ENCODE results near the gene C2CD4D.
"Not testable (repeated sequence)": the region's sequence is repeated elsewhere in the genome, so short reads cannot be mapped to it uniquely, and the experiment has no call there.

Gene C2CD4D

GRCh38 chr1:151858030-151858746 lies 18.6 kb upstream of the C2CD4D start:
- H3K4me3 ChIP-seq (ENCODE audit: low read depth, low read length): no peak overlapping the region
- no peak overlapping the region for H3K27ac ChIP-seq (ENCODE audit: low read depth, low read length)
- H3K36me3 ChIP-seq (ENCODE audit: control insufficient read depth, insufficient read depth, low read length): no peaks in the 10 kb centered on the region
- H3K9me3 ChIP-seq (ENCODE audit: control insufficient read depth, insufficient read depth, low read length): no peaks in the 10 kb centered on the region
- peaks cover 18% of the 10 kb centered on the region for H3K4me1 ChIP-seq (ENCODE audit: control insufficient read depth, insufficient read depth, low read length)
- no peak overlapping the region for H3K9ac ChIP-seq (ENCODE audit: low read depth, low read length)
- H3K27me3 ChIP-seq (ENCODE audit: control insufficient read depth, insufficient read depth, low read length): peaks cover 60% of the 10 kb centered on the region

GRCh38 chr1:151855933-151856332 lies 16.3 kb upstream of the C2CD4D start:
- Histone ChIP-seq H3K4me3 (ENCODE audit: low read depth, low read length) (no peak overlapping the region), H3K27me3 (ENCODE audit: control insufficient read depth, insufficient read depth, low read length) (peaks cover 40% of the 10 kb centered on the region), H3K36me3 (ENCODE audit: control insufficient read depth, insufficient read depth, low read length) (no peaks in the 10 kb centered on the region), H3K4me1 (ENCODE audit: control insufficient read depth, insufficient read depth, low read length) (peaks cover 11% of the 10 kb centered on the region), H3K9me3 (ENCODE audit: control insufficient read depth, insufficient read depth, low read length) (no peaks in the 10 kb centered on the region), H3K9ac (ENCODE audit: low read depth, low read length) (no peak overlapping the region), H3K27ac (ENCODE audit: low read depth, low read length) (no peak overlapping the region)

GRCh38 chr1:151855516-151855915 lies 15.9 kb upstream of the C2CD4D start:
- not testable (repeated sequence) for H3K4me1 ChIP-seq (ENCODE audit: control insufficient read depth, insufficient read depth, low read length); H3K9ac ChIP-seq (ENCODE audit: low read depth, low read length); H3K4me3 ChIP-seq (ENCODE audit: low read depth, low read length)

GRCh38 chr1:151854658-151855057 lies 15.0 kb upstream of the C2CD4D start:
- H3K36me3 ChIP-seq (ENCODE audit: control insufficient read depth, insufficient read depth, low read length): no peaks in the 10 kb centered on the region
- no peak overlapping the region for H3K9ac ChIP-seq (ENCODE audit: low read depth, low read length)
- H3K9me3 ChIP-seq (ENCODE audit: control insufficient read depth, insufficient read depth, low read length): no peaks in the 10 kb centered on the region
- H3K4me1 ChIP-seq (ENCODE audit: control insufficient read depth, insufficient read depth, low read length): no peaks in the 10 kb centered on the region
- H3K4me3 ChIP-seq (ENCODE audit: low read depth, low read length): no peak overlapping the region
- no peak overlapping the region for H3K27ac ChIP-seq (ENCODE audit: low read depth, low read length)
- peaks cover 32% of the 10 kb centered on the region for H3K27me3 ChIP-seq (ENCODE audit: control insufficient read depth, insufficient read depth, low read length)

More at GRCh38 chr1:151855516-151855915, 15.9 kb upstream of the C2CD4D start:
- not testable (repeated sequence) for H3K27ac ChIP-seq (ENCODE audit: low read depth, low read length); H3K9me3 ChIP-seq (ENCODE audit: control insufficient read depth, insufficient read depth, low read length); H3K36me3 ChIP-seq (ENCODE audit: control insufficient read depth, insufficient read depth, low read length)
- H3K27me3 ChIP-seq (ENCODE audit: control insufficient read depth, insufficient read depth, low read length): peaks cover 38% of the 10 kb centered on the region

GRCh38 chr1:151853411-151853943 lies 13.9 kb upstream of the C2CD4D start, which contains the start of gene THEM5:
Gene THEM5 (minus strand): TSS chr1:151853712. CDS start chr1:151853565, 147 bp downstream.
- no peaks in the 10 kb centered on the region for H3K9me3 ChIP-seq (ENCODE audit: control insufficient read depth, insufficient read depth, low read length)
- no peak within 1 kb of the TSS for H3K4me3 ChIP-seq (ENCODE audit: low read depth, low read length)
- H3K27me3 ChIP-seq (ENCODE audit: control insufficient read depth, insufficient read depth, low read length): peaks cover 20% of the 10 kb centered on the region
- H3K4me1 ChIP-seq (ENCODE audit: control insufficient read depth, insufficient read depth, low read length): no peaks in the 10 kb centered on the region
- no peak within 1 kb of the TSS for H3K9ac ChIP-seq (ENCODE audit: low read depth, low read length)
- H3K36me3 ChIP-seq (ENCODE audit: control insufficient read depth, insufficient read depth, low read length): no peaks in the 10 kb centered on the region
- no peak within 1 kb of the TSS for H3K27ac ChIP-seq (ENCODE audit: low read depth, low read length)

- Histone ChIP-seq H3K27ac (ENCODE audit: low read depth, low read length) (no peak overlapping the region), H3K4me3 (ENCODE audit: low read depth, low read length) (no peak overlapping the region), H3K9ac (ENCODE audit: low read depth, low read length) (no peak overlapping the region), H3K27me3 (ENCODE audit: control insufficient read depth, insufficient read depth, low read length) (peaks cover 13% of the 10 kb centered on the region), H3K9me3 (ENCODE audit: control insufficient read depth, insufficient read depth, low read length) (no peaks in the 10 kb centered on the region), H3K36me3 (ENCODE audit: control insufficient read depth, insufficient read depth, low read length) (no peaks in the 10 kb centered on the region), H3K4me1 (ENCODE audit: control insufficient read depth, insufficient read depth, low read length) (no peaks in the 10 kb centered on the region)
Measured at GRCh38 chr1:151852733-151853132, 13.1 kb upstream of the C2CD4D start.

- H3K27me3 ChIP-seq (ENCODE audit: control insufficient read depth, insufficient read depth, low read length): peaks cover 5% of the 10 kb centered on the region; the same call in 1 of the 2 replicates
- no peak overlapping the region for H3K9ac ChIP-seq (ENCODE audit: low read depth, low read length)
- no peaks in the 10 kb centered on the region for H3K9me3 ChIP-seq (ENCODE audit: control insufficient read depth, insufficient read depth, low read length)
- H3K27ac ChIP-seq (ENCODE audit: low read depth, low read length): no peak overlapping the region
- no peak overlapping the region for H3K4me3 ChIP-seq (ENCODE audit: low read depth, low read length)
- no peaks in the 10 kb centered on the region for H3K36me3 ChIP-seq (ENCODE audit: control insufficient read depth, insufficient read depth, low read length)
- no peaks in the 10 kb centered on the region; the same call in 1 of the 2 replicates for H3K4me1 ChIP-seq (ENCODE audit: control insufficient read depth, insufficient read depth, low read length)
Measured at GRCh38 chr1:151851886-151852285, 12.3 kb upstream of the C2CD4D start.

GRCh38 chr1:151849871-151850270 lies 10.3 kb upstream of the C2CD4D start:
- Histone ChIP-seq H3K36me3 (ENCODE audit: control insufficient read depth, insufficient read depth, low read length) (no peaks in the 10 kb centered on the region), H3K4me3 (ENCODE audit: low read depth, low read length) (no peak overlapping the region), H3K9me3 (ENCODE audit: control insufficient read depth, insufficient read depth, low read length) (no peaks in the 10 kb centered on the region), H3K27me3 (ENCODE audit: control insufficient read depth, insufficient read depth, low read length) (peaks cover 5% of the 10 kb centered on the region; the same call in 1 of the 2 replicates), H3K27ac (ENCODE audit: low read depth, low read length) (no peak overlapping the region), H3K9ac (ENCODE audit: low read depth, low read length) (no peak overlapping the region), H3K4me1 (ENCODE audit: control insufficient read depth, insufficient read depth, low read length) (peaks cover 11% of the 10 kb centered on the region)

- Histone ChIP-seq H3K9me3 (ENCODE audit: control insufficient read depth, insufficient read depth, low read length) (no peaks in the 10 kb centered on the region), H3K36me3 (ENCODE audit: control insufficient read depth, insufficient read depth, low read length) (no peaks in the 10 kb centered on the region), H3K4me3 (ENCODE audit: low read depth, low read length) (no peak overlapping the region), H3K9ac (ENCODE audit: low read depth, low read length) (no peak overlapping the region), H3K27ac (ENCODE audit: low read depth, low read length) (no peak overlapping the region), H3K27me3 (ENCODE audit: control insufficient read depth, insufficient read depth, low read length) (peaks cover 5% of the 10 kb centered on the region; the same call in 1 of the 2 replicates), H3K4me1 (ENCODE audit: control insufficient read depth, insufficient read depth, low read length) (peaks cover 11% of the 10 kb centered on the region)
Measured at GRCh38 chr1:151849126-151849525, 9.5 kb upstream of the C2CD4D start.

GRCh38 chr1:151847867-151848596 lies 8.4 kb upstream of the C2CD4D start:
- Histone ChIP-seq H3K27ac (ENCODE audit: low read depth, low read length) (no peak overlapping the region), H3K9me3 (ENCODE audit: control insufficient read depth, insufficient read depth, low read length) (no peaks in the 10 kb centered on the region), H3K4me3 (ENCODE audit: low read depth, low read length) (no peak overlapping the region), H3K4me1 (ENCODE audit: control insufficient read depth, insufficient read depth, low read length) (peaks cover 11% of the 10 kb centered on the region), H3K9ac (ENCODE audit: low read depth, low read length) (no peak overlapping the region), H3K36me3 (ENCODE audit: control insufficient read depth, insufficient read depth, low read length) (no peaks in the 10 kb centered on the region), H3K27me3 (ENCODE audit: control insufficient read depth, insufficient read depth, low read length) (peaks cover 5% of the 10 kb centered on the region; the same call in 1 of the 2 replicates)

Measured in HUES48 (cell line).